ENCODE measurements around the gene PHF13. TPM values are rescaled to one million over a fixed set of nuclear protein-coding genes. Genes with fewer than 3 reads are reported as not detected.

The PHF13 gene
- total RNA-seq, 1 experiment from 2014 or later: 55.8 TPM

DNA sequence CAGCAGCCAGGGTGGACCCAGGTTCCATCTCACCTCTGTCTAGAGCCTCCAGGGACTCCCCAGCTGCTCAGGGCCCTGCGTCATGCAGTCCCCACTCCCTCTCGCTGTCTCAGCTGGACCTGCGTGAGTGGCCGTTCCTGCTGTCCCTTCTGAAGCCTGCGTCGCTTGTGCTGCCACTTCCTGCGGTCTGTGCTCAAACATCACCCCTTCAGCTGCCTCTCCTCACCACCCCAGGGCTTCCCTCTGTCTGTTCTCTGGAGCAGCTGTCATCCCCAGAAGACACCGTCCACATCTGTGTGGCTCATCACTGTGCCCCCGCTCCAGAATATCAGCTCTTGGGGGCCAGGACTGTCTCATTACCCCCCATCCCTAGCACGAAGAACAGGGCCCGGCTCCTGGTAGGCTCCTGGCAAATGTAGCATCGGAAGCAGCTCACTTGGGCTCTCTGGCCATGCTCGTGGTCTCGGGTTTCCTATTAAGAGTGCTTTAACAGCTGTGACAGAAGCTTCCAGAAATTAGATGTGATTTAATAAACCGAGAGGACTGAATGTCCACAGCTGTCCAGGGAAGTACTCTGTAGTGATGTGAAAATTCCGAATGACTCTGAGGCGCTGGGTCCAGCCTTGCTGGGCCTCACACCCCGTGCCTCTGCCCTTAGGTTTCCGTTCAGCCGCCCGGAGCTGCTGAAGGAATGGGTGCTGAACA lies 14.5 kb downstream of the PHF13 start:
- TF ChIP-seq, protein P1, sequence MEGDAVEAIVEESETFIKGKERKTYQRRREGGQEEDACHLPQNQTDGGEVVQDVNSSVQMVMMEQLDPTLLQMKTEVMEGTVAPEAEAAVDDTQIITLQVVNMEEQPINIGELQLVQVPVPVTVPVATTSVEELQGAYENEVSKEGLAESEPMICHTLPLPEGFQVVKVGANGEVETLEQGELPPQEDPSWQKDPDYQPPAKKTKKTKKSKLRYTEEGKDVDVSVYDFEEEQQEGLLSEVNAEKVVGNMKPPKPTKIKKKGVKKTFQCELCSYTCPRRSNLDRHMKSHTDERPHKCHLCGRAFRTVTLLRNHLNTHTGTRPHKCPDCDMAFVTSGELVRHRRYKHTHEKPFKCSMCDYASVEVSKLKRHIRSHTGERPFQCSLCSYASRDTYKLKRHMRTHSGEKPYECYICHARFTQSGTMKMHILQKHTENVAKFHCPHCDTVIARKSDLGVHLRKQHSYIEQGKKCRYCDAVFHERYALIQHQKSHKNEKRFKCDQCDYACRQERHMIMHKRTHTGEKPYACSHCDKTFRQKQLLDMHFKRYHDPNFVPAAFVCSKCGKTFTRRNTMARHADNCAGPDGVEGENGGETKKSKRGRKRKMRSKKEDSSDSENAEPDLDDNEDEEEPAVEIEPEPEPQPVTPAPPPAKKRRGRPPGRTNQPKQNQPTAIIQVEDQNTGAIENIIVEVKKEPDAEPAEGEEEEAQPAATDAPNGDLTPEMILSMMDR (conservative IDR thresholded peaks at IDR 0.05): no peak
- Histone ChIP-seq H3K27me3 (ENCODE audit: insufficient read depth, low read length) (no peaks in the 10 kb centered on the region), H3K23me2 (ENCODE audit: insufficient read length, low read depth, low read length, poor library complexity, severe bottlenecking) (peaks cover 5% of the 10 kb centered on the region), H3K56ac (ENCODE audit: insufficient read length, low read depth, low read length) (no peak overlapping the region), H4K5ac (ENCODE audit: insufficient read length, low read depth, low read length) (no peak overlapping the region), H4K8ac (replicated peaks; ENCODE audit: insufficient read length, low read depth, low read length) (no peak overlapping the region), H2BK12ac (ENCODE audit: insufficient read length, low read depth, low read length) (no peak overlapping the region), H3K79me1 (ENCODE audit: insufficient read depth, low read depth, low read length, poor library complexity, severe bottlenecking) (no peaks in the 10 kb centered on the region), H3K9ac (ENCODE audit: extremely low read depth, insufficient read length, low read length) (no peak overlapping the region), H3K9me3 (ENCODE audit: control insufficient read depth, low read depth, low read length) (no peaks in the 10 kb centered on the region), H2BK5ac (ENCODE audit: insufficient read length, low read length) (no peak overlapping the region), H3K14ac (ENCODE audit: insufficient read depth, low read length) (no peak overlapping the region), H2AFZ (ENCODE audit: low read length) (no peak overlapping the region), H2BK20ac (ENCODE audit: low read depth, low read length, poor library complexity, severe bottlenecking) (no peak overlapping the region), H3K4ac (ENCODE audit: low read depth, low read length) (no peak overlapping the region), H3K27ac (ENCODE audit: insufficient read length, low read depth, low read length) (no peak overlapping the region), H3K4me2 (ENCODE audit: insufficient read depth, insufficient read length, low read length) (no peak overlapping the region), H4K20me1 (ENCODE audit: control insufficient read depth, insufficient read depth, insufficient read length) (no peaks in the 10 kb centered on the region), H2AK5ac (ENCODE audit: insufficient read length, low read length) (no peak overlapping the region), H3K18ac (ENCODE audit: insufficient read length, low read depth, low read length) (no peak overlapping the region), H4K91ac (ENCODE audit: insufficient read length, low read depth, low read length) (no peak overlapping the region), H3K23ac (ENCODE audit: insufficient read length, low read depth, low read length) (no peak overlapping the region), H2BK15ac (ENCODE audit: low read depth, low read length) (no peak overlapping the region), H3K79me2 (ENCODE audit: insufficient read depth, low read length) (0 out of 2 replicates have a peak, but pooled peaks cover 4% of the 10 kb centered on the region), H3K4me1 (ENCODE audit: insufficient read depth, low read length) (no peaks in the 10 kb centered on the region), H2BK120ac (ENCODE audit: low read depth, low read length, poor library complexity, severe bottlenecking) (no peak overlapping the region), H3T11ph (ENCODE audit: low read length) (no peak overlapping the region)
- peaks cover 10 to 23% of the 10 kb centered on the region in 2 experiments for H3K4me1 Mint-ChIP-seq
- H3K36me3 Mint-ChIP-seq (ENCODE audit: insufficient read depth in 1 of 3, low read depth in 3 of 3): peaks cover 15 to 66% (median 49%) of the 10 kb centered on the region in 3 experiments
- no peaks in the 10 kb centered on the region for H3K27me3 Mint-ChIP-seq (ENCODE audit: low read depth)
- H3K4me3 Mint-ChIP-seq: peak overlapping the region in 1 of 2 experiments; percentile 36; a peak in 4 of 5 replicates
- DNase-seq: no peak
- peak overlapping the region in 1 of 3 experiments; percentile 29; a peak in 2 of 7 replicates for H3K27ac Mint-ChIP-seq
- WGBS (ENCODE audit: extremely low coverage, insufficient read length, low lambda C conversion rate): no CpG with 5 or more reads among the region's 21 CpGs
- H3K9me3 Mint-ChIP-seq: no peaks in the 10 kb centered on the region
